OCI-LY3 (cell line): ENCODE data around the gene C6orf15.
A peak's percentile ranks its signal among the peaks of the same experiment; 100 is the strongest.

Source experiments
- EZH2phosphoT487 ChIP-seq: fragments of 200-600 bp; shearing (Covaris generic); IDR thresholded peaks from 2 replicates; pipeline ENCODE4 v1.6.1; 2018; ENCODE audit warnings: antibody characterized with exemption, mixed run types, low read depth
- TF ChIP-seq, protein P1 (sequence below): fragments of 200-600, 300-600 bp; sonication (generic); IDR thresholded peaks from 2 replicates; pipeline ENCODE4 v1.5.1; 2014; ENCODE audit warnings: antibody characterized with exemption, low read length, low read depth

DNA sequence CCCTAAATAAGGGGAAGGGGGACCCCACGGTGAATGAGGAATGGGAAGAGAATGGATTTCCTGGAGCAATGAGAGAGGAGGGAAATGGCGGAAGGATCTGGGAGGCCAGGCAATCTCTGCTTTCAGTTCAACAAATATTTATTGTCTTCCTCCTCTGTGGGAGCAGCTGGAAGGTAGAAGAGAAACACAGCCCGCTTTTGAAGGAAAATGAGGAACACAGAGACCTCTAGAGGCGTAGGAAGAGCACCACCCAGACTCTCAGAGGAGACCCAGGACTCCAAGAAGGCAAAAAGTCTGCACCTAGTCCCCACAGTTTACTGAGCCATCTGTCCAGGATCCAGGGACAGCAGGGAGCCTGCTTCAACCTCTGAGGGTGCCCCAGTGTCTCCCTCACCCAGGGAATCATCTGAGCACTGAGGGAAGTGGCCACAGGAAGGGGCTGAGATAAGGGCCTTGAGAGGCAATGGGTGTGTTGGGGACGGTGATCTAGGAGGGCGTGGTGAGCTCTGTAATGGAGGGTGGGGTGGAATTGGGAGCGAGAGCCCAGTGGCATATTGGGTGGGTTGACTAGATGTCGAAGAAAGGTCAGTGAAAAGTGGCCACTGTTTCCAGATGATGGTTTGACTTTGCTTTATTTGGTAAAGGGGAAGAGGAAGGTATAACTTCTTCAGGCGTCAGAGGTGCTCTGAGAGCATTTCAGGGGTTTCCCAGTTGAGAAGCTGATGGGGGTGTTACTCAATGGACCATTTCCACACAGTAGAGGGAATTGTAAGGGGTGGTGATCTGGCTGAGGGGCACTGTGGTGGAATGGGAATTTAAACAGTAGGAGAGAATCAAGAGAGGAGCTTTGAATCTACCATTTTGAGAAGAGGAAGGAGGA, 2.8 kb upstream of the C6orf15 start:
- TF ChIP-seq, protein P1, sequence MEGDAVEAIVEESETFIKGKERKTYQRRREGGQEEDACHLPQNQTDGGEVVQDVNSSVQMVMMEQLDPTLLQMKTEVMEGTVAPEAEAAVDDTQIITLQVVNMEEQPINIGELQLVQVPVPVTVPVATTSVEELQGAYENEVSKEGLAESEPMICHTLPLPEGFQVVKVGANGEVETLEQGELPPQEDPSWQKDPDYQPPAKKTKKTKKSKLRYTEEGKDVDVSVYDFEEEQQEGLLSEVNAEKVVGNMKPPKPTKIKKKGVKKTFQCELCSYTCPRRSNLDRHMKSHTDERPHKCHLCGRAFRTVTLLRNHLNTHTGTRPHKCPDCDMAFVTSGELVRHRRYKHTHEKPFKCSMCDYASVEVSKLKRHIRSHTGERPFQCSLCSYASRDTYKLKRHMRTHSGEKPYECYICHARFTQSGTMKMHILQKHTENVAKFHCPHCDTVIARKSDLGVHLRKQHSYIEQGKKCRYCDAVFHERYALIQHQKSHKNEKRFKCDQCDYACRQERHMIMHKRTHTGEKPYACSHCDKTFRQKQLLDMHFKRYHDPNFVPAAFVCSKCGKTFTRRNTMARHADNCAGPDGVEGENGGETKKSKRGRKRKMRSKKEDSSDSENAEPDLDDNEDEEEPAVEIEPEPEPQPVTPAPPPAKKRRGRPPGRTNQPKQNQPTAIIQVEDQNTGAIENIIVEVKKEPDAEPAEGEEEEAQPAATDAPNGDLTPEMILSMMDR, result peak; percentile 36
- no peak for TF ChIP-seq EZH2phosphoT487
